Large intestine (tissue), 12 donors: Measurements from ENCODE around the gene SCN3A. TPM values are rescaled to one million over a fixed set of nuclear protein-coding genes. Genes with fewer than 3 reads are reported as not detected.

ENCODE experiments used
- DNase-seq, 2 donors: peaks; one replicate each; pipeline versions ENCODE4 v3.0.0 to v3.0.0-alpha.2; 2013
- H3K27ac ChIP-seq: one replicate; pipeline ENCODE4 v1.5.1; 2013; ENCODE audit warnings: low read length
- H3K27me3 ChIP-seq: 2 replicates; pipeline ENCODE4 v1.6.1; 2013; ENCODE audit warnings: low read length; ENCODE audit not compliant: control insufficient read depth, insufficient read depth
- H3K36me3 ChIP-seq: 2 replicates; pipeline ENCODE4 v1.6.1; 2013; ENCODE audit warnings: low read length; ENCODE audit not compliant: control insufficient read depth, insufficient read depth
- H3K4me1 ChIP-seq: one replicate; pipeline ENCODE4 v1.6.1; 2013; ENCODE audit warnings: low read length; ENCODE audit not compliant: control insufficient read depth, insufficient read depth
- H3K4me3 ChIP-seq: one replicate; pipeline ENCODE4 v1.5.1; 2013; ENCODE audit warnings: low read length
- H3K9me3 ChIP-seq: one replicate; pipeline ENCODE4 v1.6.1; 2013; ENCODE audit warnings: mild to moderate bottlenecking, low read depth, low read length, moderate library complexity; ENCODE audit not compliant: control insufficient read depth
- WGBS: methylation state at CpG from one replicate; pipeline ENCODE4 v1.1.5; 2013; ENCODE audit warnings: low lambda C conversion rate; ENCODE audit not compliant: insufficient coverage; 5-methylcytosine and 5-hydroxymethylcytosine counted together
- long read RNA-seq, 11 donors: transcript quantifications; one replicate each; lab custom pipeline, GENCODE V29; 2026
- polyA plus RNA-seq: library from polyadenylated mRNA; unstranded; fragments of 120-200 nt; gene quantifications from one replicate; pipeline ENCODE4 v1.2.1, GENCODE V29; 2013

Gene SCN3A
- polyA plus RNA-seq, result 5.5 TPM
- long read RNA-seq, donor 1, result 0 reads
- long read RNA-seq, donor 2, result 0 reads
- long read RNA-seq, donor 3, result 0 reads
- long read RNA-seq, donor 4, result 0 reads
- long read RNA-seq, donor 5, result 0 reads
- long read RNA-seq, donor 6, result 0 reads
- long read RNA-seq, donor 7, result 0 reads
- long read RNA-seq, donor 8, result 0 reads
- long read RNA-seq, donor 9, result 0 reads
- long read RNA-seq, donor 10, result 0 reads
- long read RNA-seq, donor 11, result 0 reads

DNA sequence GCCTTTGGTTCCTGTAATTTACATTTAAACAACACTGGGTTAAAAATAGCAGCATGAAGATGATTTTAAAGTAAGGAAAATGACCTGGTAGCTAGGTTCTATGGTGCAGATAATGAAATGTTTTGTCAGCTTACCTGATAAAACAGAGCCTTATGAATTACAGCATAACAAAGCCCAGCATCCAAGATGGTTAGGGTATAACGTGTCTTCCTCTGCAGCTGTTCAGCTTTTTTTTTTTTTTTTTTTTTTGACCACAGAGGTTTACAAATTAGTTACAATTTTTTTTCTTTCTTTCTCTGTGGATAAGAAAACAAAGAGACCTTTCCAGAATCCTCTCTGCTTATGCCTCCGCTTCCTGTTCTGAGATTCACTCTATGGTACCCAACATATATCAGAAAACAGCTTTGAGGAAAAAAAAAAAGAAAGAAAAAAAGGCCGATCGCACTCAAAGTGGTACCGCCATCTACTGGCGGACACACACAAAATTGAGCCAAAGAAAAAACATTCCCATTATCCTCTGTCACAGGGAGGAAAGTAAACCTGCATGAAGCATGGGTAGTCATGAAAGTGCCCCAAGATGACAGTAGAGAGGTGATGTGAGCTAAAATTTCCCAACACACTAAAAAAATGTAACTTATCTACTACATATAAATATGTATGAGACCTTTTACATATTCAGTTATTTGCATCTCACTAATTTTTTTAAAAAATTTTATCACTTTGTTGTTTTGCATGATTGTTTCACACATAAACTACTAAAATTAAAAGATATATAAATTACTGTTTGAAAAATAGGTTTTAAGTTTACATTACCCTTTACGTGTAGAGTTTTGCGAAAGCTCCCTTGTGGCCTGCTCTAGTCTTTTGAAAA lies at the start of gene SCN3A:
TSS of gene SCN3A (minus strand) at position 362 of the 871 bp plus-strand sequence. CDS start 27,656 bp downstream, outside the sequence.
- Histone ChIP-seq H3K4me1 (no peaks in the 10 kb centered on the region), H3K9me3 (no peaks in the 10 kb centered on the region), H3K36me3 (no peaks in the 10 kb centered on the region), H3K4me3 (peak within 1 kb of the TSS; percentile 1), H3K27me3 (no peaks in the 10 kb centered on the region), H3K27ac (no peak within 1 kb of the TSS)
- 0% methylated on average over 1 of the region's 8 CpGs for WGBS
- peak; percentile 16 to 39 for DNase-seq

DNA sequence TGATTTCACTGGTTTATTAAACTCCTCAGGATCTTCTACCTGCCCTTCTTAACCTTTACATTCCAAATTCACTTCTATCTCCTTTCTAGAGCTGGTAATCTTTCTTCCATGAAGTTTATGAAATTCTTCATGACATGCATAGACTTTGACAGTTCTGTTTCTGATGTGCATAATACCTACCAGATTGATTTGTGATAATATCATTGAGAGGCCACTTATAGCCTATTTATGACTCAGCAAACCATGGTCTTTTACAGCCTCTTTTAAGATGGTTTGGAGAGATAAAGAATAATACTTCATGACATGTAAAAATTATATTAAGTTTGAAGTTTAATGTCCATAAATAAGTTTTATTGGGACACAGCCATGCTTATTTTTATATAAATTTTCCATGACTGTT lies 49.3 kb upstream of the SCN3A start:
- Histone ChIP-seq H3K4me1 (no peaks in the 10 kb centered on the region), H3K36me3 (no peaks in the 10 kb centered on the region), H3K4me3 (no peak overlapping the region), H3K27ac (no peak overlapping the region), H3K27me3 (no peaks in the 10 kb centered on the region), H3K9me3 (no peaks in the 10 kb centered on the region)
- no peak for DNase-seq

DNA sequence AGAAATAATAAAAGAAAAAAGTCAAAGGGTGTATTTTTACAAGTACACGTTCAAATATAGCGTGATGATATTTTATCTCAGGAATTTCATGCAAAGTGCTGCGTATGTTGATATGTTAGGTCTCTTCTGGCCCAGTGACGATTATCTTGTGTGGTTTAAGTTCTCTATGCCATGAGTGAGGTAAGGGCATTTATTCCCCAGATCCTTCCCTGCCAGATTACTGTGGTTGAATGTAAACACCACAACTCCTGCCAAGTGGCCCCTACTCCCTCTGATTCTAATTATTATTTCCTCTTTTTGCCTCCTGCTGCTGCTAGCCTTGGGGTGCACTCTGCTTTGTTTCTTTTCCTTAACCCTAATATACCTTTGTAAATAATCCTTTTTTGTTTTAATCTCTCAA lies 47.5 kb upstream of the SCN3A start:
- no peaks in the 10 kb centered on the region for H3K9me3 ChIP-seq
- 90% methylated on average over 2 of the region's 4 CpGs for WGBS
- DNase-seq, result no peak

DNA sequence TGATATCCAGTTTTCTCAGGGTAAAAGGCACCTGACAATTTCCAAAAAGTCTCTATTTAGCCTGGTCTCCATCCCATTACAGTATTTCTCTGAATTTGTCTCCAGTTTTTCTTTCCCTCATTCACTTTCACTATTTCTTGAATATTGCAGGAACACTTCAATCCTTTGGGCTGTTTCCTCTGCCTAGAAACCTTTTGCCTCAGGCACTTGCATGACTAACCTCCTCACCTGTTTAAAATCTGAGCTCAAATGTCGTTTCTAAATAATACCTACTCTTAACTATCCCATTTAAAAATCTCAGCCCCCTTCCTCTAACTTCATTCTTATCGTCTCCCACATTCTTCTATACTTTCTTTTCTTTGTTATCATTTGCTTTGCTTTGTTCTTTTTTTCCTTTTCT lies 44.4 kb upstream of the SCN3A start:
- no peak overlapping the region for H3K4me3 ChIP-seq
- no peaks in the 10 kb centered on the region for H3K27me3 ChIP-seq
- H3K4me1 ChIP-seq, result no peaks in the 10 kb centered on the region
- no peaks in the 10 kb centered on the region for H3K36me3 ChIP-seq
- DNase-seq, result no peak
- 62% methylated on average over 2 of the region's 2 CpGs for WGBS
- H3K9me3 ChIP-seq, result no peaks in the 10 kb centered on the region
- H3K27ac ChIP-seq, result no peak overlapping the region

More for the DNA sequence above, 47.5 kb upstream of the SCN3A start:
- no peaks in the 10 kb centered on the region for H3K36me3 ChIP-seq
- no peaks in the 10 kb centered on the region for H3K27me3 ChIP-seq
- no peak overlapping the region for H3K4me3 ChIP-seq
- H3K4me1 ChIP-seq, result no peaks in the 10 kb centered on the region
- no peak overlapping the region for H3K27ac ChIP-seq

DNA sequence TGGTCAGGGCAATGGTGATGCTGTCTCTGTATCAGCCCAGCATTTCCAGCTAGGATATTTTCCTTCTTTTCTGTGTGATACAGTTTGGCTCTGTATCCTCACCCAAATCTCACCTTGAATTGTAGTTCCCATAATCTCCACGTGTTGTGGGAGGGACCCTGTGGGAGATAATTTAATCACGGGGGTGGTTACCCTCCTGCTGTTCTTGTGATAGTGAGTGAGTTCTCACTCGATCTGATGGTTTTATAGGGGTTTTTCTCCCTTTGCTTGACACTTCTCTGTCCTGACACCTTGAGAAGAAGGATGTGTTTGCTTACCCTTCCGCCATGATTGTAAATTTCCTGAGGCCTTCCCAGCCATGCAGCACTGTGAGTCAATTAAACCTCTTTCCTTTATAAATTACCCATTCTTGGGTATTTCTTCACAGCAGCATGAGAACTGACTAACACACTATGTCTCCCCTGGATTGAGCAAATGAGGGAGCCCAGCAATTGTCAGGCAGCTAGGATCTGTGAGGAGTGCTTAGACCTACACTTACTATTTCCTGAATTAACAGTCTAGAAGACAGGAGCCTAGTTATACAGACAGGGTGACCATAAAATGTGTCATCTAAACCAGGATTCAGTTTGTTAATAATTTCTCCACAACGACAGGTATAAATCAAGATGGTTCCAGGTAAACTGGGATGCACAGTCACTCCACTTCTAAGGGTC lies 41.4 kb upstream of the SCN3A start:
- WGBS, result no CpG with 5 or more reads among the region's 5 CpGs
- no peaks in the 10 kb centered on the region for H3K4me1 ChIP-seq
- no peak for DNase-seq

DNA sequence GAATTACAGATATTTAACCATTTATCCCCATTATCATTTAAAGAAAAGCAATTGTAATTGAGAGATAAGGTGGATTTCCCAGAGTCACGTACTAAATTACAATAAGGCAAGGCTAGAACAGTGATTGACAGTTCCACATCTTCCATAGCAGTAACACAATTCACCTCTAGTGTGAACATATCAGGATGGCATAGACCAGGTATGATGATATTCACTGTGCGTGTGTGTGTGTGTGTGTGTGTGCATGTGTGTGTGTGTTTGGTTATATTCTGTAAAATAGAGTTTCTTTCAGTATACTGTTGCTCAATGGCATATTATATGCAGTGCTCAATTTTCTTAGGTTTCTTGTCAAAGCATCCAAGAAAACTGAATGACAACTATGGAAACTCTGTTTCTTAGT lies 37.1 kb upstream of the SCN3A start:
- no CpG with 5 or more reads among the region's 2 CpGs for WGBS
- no peak for DNase-seq
- Histone ChIP-seq H3K27ac (no peak overlapping the region), H3K36me3 (no peaks in the 10 kb centered on the region), H3K4me3 (no peak overlapping the region), H3K27me3 (no peaks in the 10 kb centered on the region), H3K9me3 (no peaks in the 10 kb centered on the region), H3K4me1 (no peaks in the 10 kb centered on the region)

More for the DNA sequence above, 41.4 kb upstream of the SCN3A start:
- H3K27me3 ChIP-seq, result no peaks in the 10 kb centered on the region
- H3K36me3 ChIP-seq, result no peaks in the 10 kb centered on the region
- H3K27ac ChIP-seq, result no peak overlapping the region
- no peaks in the 10 kb centered on the region for H3K9me3 ChIP-seq
- no peak overlapping the region for H3K4me3 ChIP-seq

DNA sequence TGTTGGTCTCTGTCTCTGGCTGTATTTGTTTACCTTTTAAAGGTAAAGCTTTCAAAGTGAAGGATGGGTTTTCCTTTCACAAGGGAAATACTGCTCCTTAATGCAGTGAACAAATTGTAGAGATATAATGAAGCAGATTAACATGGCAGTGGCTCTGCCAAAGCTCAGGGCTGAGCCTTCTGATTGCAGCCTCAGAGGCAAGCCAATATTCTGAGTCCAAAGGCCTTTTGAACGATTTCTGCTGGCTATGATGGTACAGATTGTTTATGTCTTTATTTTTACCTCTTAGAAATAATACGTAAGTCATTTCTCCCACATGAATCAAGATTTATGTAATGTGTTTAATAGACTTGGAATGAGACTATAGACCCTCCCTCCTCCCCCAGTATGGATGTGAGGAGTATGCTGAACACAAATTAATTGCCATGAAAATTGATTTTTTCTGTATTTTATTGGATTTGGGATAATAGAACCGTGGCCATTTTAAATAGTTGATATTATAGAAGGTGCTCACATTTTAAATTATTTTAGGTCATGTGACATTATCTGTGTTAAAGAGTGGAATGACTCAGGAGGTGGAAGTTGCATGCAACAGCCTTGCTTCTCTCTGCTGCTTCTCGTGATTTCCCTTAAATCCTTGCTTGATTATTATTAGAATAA lies 36.1 kb upstream of the SCN3A start:
- no peaks in the 10 kb centered on the region for H3K36me3 ChIP-seq
- no peak for DNase-seq
- no peaks in the 10 kb centered on the region for H3K27me3 ChIP-seq
- no peak overlapping the region for H3K4me3 ChIP-seq
- no peaks in the 10 kb centered on the region for H3K4me1 ChIP-seq
- WGBS, result 43% methylated on average over 2 of the region's 4 CpGs
- H3K27ac ChIP-seq, result no peak overlapping the region
- no peaks in the 10 kb centered on the region for H3K9me3 ChIP-seq

DNA sequence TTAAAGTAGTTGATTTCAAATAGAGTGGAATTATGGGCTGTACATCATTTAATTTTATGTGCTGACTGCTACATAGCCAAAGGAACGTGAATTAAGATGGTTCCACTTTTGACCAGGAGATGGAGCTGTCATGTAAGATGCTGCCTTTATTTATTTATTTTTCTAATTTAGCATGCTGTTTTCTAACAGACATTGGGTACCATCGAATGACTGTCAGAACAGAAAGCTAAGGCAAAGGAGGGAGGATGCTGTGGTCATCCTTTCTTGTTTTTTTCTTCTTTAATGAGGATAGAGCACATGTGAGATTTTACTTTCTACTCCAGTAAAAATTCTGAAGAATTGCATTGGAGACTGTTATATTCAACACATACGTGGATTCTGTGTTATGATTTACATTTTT lies 35.4 kb upstream of the SCN3A start, which contains the start of gene SCN2A:
TSS of gene SCN2A (plus strand) at position 185 of the 400 bp plus-strand sequence. CDS start 56,410 bp downstream, outside the sequence.
- Histone ChIP-seq H3K4me1 (no peaks in the 10 kb centered on the region), H3K27ac (no peak within 1 kb of the TSS), H3K27me3 (no peaks in the 10 kb centered on the region), H3K4me3 (no peak within 1 kb of the TSS), H3K9me3 (no peaks in the 10 kb centered on the region), H3K36me3 (no peaks in the 10 kb centered on the region)
- peak; percentile 11 to 21 for DNase-seq
- 17% methylated on average over 2 of the region's 3 CpGs for WGBS

DNA sequence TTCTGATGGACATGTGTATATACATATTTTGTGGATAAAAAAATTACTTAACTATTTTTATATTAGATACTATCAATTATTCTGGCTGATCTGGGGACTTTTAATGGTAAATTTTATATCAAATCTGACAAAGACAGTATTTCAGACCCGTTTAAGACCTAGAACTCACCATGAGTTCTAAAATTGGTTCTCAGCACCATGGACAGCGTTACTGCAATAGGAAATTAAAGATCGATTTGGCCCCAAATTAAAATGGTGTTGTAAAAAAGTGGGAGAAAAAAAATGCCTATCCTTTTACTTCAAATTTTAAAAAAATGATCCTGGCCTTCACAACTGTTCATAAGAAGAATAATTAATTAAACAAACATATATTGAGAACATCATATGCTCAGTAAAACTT lies 34.4 kb upstream of the SCN3A start:
- Histone ChIP-seq H3K27me3 (no peaks in the 10 kb centered on the region), H3K4me3 (no peak overlapping the region), H3K36me3 (no peaks in the 10 kb centered on the region), H3K27ac (no peak overlapping the region), H3K9me3 (no peaks in the 10 kb centered on the region), H3K4me1 (no peaks in the 10 kb centered on the region)
- DNase-seq, result no peak
- 27% methylated on average over 3 of the region's 3 CpGs for WGBS

DNA sequence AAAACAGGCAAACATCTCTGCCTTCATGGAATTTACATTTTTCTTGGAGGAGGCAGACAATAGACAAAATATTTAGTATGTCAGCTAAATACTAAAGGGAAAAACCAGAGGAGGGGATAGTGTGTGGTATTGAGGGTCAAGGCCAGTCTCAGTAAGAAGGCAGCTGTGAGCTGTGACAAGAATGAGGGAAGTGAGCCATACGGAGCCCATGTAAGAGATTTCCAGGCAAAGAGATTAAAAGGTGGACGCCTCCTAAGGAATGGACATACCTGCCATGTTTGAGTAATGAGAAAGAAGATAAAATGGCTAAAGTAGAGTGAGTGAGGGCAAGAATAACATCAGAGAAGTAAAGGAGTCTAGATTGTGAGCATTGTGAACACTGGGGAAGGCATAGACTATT lies 33.2 kb upstream of the SCN3A start:
- Histone ChIP-seq H3K4me3 (no peak overlapping the region), H3K27ac (no peak overlapping the region), H3K36me3 (no peaks in the 10 kb centered on the region), H3K4me1 (no peaks in the 10 kb centered on the region), H3K9me3 (no peaks in the 10 kb centered on the region), H3K27me3 (no peaks in the 10 kb centered on the region)
- WGBS, result no CpG with 5 or more reads among the region's 2 CpGs
- no peak for DNase-seq
